Astrocyte of the spinal cord (primary cell): Measurements from ENCODE around the gene ZNFX1.

Source experiments
- DNase-seq: peaks from one replicate; pipeline ENCODE4 v3.0.0; 2011; ENCODE audit warnings: low read depth, low spot score
- H3K4me3 ChIP-seq: 2 replicates; pipeline ENCODE4 v1.5.1; 2011; ENCODE audit warnings: low read depth, mild to moderate bottlenecking, low read length, moderate library complexity
- in situ Hi-C: cut with HindIII; loops from 2 replicates; pipeline ENCODE4 v1.10.0; 2017; ENCODE audit warnings: low sequenced_read_pairs
- TF ChIP-seq, protein P1 (sequence below): IDR thresholded peaks from 2 replicates; pipeline ENCODE4 v1.5.1; 2012; ENCODE audit warnings: low read depth, mild to moderate bottlenecking, low read length, inconsistent platforms

ZNFX1 gene

DNA sequence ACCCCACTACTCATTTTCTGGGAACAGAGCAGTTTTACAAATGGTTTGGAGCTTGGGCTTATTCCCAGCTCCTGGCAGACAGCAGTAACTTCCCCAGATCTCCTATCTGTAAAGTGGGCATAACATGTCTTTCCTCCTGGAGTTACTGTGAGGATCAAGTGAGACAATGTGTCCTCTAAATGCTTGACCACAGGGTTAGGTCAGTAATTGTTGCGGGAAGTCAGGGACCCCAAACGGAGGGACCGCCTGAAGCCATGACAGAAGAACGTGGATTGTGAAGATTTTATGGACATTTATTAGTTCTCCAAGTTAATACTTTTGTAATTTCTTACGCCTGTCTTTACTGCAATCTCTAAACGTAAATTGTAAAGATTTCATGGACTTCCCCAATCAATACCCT is 15.3 kb upstream of the ZNFX1 start:
- in situ Hi-C loops: no loop called here
- TF ChIP-seq, protein P1, sequence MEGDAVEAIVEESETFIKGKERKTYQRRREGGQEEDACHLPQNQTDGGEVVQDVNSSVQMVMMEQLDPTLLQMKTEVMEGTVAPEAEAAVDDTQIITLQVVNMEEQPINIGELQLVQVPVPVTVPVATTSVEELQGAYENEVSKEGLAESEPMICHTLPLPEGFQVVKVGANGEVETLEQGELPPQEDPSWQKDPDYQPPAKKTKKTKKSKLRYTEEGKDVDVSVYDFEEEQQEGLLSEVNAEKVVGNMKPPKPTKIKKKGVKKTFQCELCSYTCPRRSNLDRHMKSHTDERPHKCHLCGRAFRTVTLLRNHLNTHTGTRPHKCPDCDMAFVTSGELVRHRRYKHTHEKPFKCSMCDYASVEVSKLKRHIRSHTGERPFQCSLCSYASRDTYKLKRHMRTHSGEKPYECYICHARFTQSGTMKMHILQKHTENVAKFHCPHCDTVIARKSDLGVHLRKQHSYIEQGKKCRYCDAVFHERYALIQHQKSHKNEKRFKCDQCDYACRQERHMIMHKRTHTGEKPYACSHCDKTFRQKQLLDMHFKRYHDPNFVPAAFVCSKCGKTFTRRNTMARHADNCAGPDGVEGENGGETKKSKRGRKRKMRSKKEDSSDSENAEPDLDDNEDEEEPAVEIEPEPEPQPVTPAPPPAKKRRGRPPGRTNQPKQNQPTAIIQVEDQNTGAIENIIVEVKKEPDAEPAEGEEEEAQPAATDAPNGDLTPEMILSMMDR: no peak
- no peak overlapping the region for H3K4me3 ChIP-seq
- DNase-seq: no peak

DNA sequence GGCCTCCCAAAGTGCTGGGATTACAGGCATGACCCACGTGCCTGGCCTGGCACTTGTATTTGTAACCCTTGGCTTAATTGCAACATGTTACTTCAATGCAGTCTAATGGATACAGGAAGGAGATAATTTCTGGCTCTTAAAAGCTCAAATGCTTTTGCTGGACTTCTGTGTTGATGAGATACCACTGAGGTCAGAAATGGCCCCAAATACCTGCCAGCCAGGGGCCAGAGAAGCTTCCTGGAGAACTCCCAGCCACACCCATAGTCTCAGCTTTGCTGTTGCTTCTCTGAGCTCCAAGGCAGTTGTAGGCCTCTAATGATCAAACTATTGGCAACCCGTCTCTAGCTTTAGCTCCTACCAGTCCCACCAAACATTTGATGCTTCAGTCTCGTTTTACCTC is 14.2 kb upstream of the ZNFX1 start:
- DNase-seq: no peak
- no peak overlapping the region for H3K4me3 ChIP-seq
- in situ Hi-C loops: no loop called here
- TF ChIP-seq, protein P1: no peak

DNA sequence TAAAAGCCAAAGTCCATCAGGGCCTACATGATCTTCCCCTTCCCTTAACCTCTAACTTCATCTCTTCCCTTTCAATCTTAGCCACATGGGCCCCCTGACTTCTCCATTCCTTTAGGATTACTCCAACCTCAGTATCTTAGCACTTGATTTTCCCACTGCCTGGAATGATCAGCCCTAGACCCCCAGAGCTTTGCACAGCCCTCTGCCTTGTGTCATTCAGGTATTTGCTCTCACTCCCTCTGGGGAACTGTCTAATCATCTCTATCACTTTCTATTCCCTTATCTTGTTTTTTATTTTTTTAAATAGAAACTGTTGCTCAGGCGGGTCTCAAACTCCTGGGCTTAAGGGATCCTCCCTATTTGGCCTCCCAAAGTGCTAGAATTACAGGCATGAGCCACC is 13.3 kb upstream of the ZNFX1 start:
- TF ChIP-seq, protein P1: no peak
- no peak for DNase-seq
- H3K4me3 ChIP-seq: no peak overlapping the region
- in situ Hi-C loops: no loop called here

DNA sequence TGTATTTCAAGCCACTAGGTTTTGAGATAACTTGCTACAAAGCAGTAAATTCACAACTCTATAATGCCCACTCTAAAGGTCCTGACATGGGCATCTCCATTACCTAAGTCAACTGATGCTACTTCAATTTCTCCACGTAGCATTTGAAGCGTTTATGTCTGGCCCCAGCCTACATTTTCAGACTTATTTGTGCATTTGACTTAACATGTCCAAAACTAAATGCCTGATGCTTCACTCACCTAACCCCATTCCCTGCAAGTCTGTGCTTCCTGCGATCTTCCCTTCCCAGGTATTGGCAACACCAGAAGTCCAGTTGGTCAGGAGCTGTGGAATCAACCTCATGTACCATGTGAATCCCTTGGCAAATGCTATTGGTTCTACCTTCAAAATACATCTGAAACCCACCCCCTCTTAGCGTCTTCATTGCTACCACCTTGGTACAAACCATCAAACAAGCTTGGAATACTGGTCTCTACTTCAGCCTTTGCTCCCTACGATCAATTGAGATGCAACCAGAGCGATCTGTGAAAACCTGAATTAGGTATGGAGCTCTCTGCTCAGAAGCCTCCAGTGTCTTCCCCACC is 12.8 kb upstream of the ZNFX1 start:
- in situ Hi-C loops: no loop called here
- no peak for DNase-seq
- TF ChIP-seq, protein P1: no peak
- H3K4me3 ChIP-seq: no peak overlapping the region

DNA sequence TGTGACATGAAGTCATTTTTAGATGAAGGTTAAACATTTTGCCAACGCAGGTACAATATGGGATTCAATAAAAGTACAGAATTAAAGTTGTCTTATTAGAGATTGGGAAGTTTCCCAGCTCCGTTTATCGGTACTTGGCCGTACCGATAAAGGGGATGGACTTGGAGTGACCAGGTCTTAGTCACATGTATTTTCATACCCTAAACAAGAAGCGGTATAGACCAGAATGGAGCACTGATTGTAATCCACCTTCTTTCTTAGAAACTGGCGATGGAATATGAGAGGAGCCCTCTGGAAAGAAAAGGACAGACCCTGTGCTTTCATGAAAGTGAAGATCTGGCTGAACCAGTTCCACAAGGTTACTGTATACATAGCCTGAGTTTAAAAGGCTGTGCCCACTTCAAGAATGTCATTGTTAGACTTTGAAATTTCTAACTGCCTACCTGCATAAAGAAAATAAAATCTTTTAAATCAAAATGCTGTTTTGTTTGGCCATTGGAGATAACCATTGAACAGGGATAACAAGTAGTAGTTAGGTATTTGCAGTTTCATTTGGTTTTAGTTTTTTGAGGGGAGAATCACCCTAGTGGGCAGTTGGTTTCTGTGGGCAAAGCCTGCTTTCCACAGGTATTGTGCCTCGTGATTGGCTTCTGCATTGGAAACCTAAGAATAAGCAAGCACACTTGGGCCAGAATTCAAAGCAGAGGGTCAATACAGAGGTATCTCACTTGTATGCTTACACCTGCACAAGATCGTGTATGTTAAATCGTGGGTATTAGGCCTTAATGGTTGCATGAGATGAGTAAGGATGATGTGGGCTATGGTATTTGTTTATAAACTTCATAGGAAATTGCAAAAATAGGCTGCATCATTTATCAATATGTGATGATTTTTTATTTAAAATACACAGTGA is 11.2 kb upstream of the ZNFX1 start:
- H3K4me3 ChIP-seq: no peak overlapping the region
- in situ Hi-C loops: no loop called here
- no peak for DNase-seq

DNA sequence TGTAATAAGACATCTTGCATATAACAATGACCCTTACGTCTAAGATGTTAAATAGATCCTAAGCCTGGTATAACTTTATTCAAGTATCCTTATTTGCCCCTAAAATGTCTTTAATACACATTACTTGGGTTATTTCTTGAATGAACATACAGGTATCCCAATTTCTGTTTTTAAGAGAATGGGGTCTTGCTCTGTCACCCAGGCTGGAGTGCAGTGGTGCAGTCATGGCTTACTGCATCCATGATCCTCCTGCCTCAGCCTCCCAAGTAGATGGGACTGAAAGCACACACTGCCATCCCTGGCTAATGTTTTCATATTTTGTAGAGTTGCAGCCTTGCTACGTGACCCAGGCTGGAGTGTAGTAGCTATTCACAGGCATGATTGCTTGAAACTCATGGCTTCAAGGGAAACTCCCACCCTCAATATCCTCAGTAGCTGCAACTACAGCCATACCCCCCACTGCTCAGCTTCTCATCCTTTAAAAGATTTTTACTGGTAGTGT is 10.4 kb upstream of the ZNFX1 start:
- in situ Hi-C loops: no loop called here
- DNase-seq: no peak
- no peak overlapping the region for H3K4me3 ChIP-seq
- TF ChIP-seq, protein P1: no peak

More for the DNA sequence above, 11.2 kb upstream of the ZNFX1 start:
- TF ChIP-seq, protein P1: no peak
